Epithelial cell of prostate (primary cell): ENCODE measurements around the gene RNPEPL1.
"Not testable (repeated sequence)": the region's sequence is repeated elsewhere in the genome, so short reads cannot be mapped to it uniquely, and the experiment has no call there.

Experiments used
- DNase-seq: peaks from one replicate; pipeline ENCODE4 v3.0.0-alpha.2; 2011; ENCODE audit warnings: low read depth, low spot score
- H3K27ac ChIP-seq: fragments of 450-650 bp; 2 replicates; pipeline ENCODE4 v1.5.1; 2017; ENCODE audit warnings: mild to moderate bottlenecking

Gene RNPEPL1

GRCh38 chr2:240599141-240599583, 30.9 kb downstream of the RNPEPL1 start:
- no peak overlapping the region for H3K27ac ChIP-seq
- no peak for DNase-seq

- DNase-seq = no peak
Observed at GRCh38 chr2:240600451-240600961, 32.2 kb downstream of the RNPEPL1 start.

GRCh38 chr2:240601061-240601830, 33.0 kb downstream of the RNPEPL1 start:
- no peak overlapping the region for H3K27ac ChIP-seq
- no peak for DNase-seq

More at GRCh38 chr2:240600451-240600961, 32.2 kb downstream of the RNPEPL1 start:
- no peak overlapping the region for H3K27ac ChIP-seq

- DNase-seq = no peak
- no peak overlapping the region for H3K27ac ChIP-seq
Observed at GRCh38 chr2:240601831-240602160, 33.5 kb downstream of the RNPEPL1 start.

GRCh38 chr2:240602266-240603050, 34.2 kb downstream of the RNPEPL1 start:
- H3K27ac ChIP-seq = no peak overlapping the region
- no peak for DNase-seq

GRCh38 chr2:240603081-240603835, 35.0 kb downstream of the RNPEPL1 start:
- no peak for DNase-seq
- no peak overlapping the region for H3K27ac ChIP-seq

- no peak for DNase-seq
- H3K27ac ChIP-seq = no peak overlapping the region
Observed at GRCh38 chr2:240603846-240604245, 35.6 kb downstream of the RNPEPL1 start.

GRCh38 chr2:240604291-240604938, 36.1 kb downstream of the RNPEPL1 start:
- no peak for DNase-seq
- H3K27ac ChIP-seq = no peak overlapping the region

- no peak for DNase-seq
- H3K27ac ChIP-seq = no peak overlapping the region
Observed at GRCh38 chr2:240604939-240605716, 36.8 kb downstream of the RNPEPL1 start.

GRCh38 chr2:240605867-240606743, 37.8 kb downstream of the RNPEPL1 start:
- DNase-seq = no peak

GRCh38 chr2:240611601-240612210, 43.4 kb downstream of the RNPEPL1 start:
- no peak overlapping the region for H3K27ac ChIP-seq
- no peak for DNase-seq

More at GRCh38 chr2:240605867-240606743, 37.8 kb downstream of the RNPEPL1 start:
- no peak overlapping the region for H3K27ac ChIP-seq

- H3K27ac ChIP-seq = no peak overlapping the region
- no peak for DNase-seq
Observed at GRCh38 chr2:240613781-240614180, 45.5 kb downstream of the RNPEPL1 start.

GRCh38 chr2:240614391-240614790, 46.1 kb downstream of the RNPEPL1 start:
- no peak overlapping the region for H3K27ac ChIP-seq
- DNase-seq = no peak

- DNase-seq = no peak
- no peak overlapping the region for H3K27ac ChIP-seq
Observed at GRCh38 chr2:240615396-240615795, 47.1 kb downstream of the RNPEPL1 start.

GRCh38 chr2:240615820-240616547, 47.7 kb downstream of the RNPEPL1 start:
- no peak overlapping the region for H3K27ac ChIP-seq
- no peak for DNase-seq

GRCh38 chr2:240616860-240617666, 48.8 kb downstream of the RNPEPL1 start:
- not testable (repeated sequence) for DNase-seq, H3K27ac ChIP-seq
